Measurements from ENCODE around the gene FGG.

FGG gene

GRCh38 chr4:154612472-154613414, at the start of gene FGG:
Gene FGG (minus strand): TSS chr4:154612656. CDS start chr4:154612609, 47 bp downstream.
- peak; percentile 12 for DNase-seq (ENCODE audit: low read depth)
- TF ChIP-seq, protein P1, sequence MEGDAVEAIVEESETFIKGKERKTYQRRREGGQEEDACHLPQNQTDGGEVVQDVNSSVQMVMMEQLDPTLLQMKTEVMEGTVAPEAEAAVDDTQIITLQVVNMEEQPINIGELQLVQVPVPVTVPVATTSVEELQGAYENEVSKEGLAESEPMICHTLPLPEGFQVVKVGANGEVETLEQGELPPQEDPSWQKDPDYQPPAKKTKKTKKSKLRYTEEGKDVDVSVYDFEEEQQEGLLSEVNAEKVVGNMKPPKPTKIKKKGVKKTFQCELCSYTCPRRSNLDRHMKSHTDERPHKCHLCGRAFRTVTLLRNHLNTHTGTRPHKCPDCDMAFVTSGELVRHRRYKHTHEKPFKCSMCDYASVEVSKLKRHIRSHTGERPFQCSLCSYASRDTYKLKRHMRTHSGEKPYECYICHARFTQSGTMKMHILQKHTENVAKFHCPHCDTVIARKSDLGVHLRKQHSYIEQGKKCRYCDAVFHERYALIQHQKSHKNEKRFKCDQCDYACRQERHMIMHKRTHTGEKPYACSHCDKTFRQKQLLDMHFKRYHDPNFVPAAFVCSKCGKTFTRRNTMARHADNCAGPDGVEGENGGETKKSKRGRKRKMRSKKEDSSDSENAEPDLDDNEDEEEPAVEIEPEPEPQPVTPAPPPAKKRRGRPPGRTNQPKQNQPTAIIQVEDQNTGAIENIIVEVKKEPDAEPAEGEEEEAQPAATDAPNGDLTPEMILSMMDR (conservative IDR thresholded peaks at IDR 0.05; ENCODE audit: low read depth, low read length) = no peak

DNA sequence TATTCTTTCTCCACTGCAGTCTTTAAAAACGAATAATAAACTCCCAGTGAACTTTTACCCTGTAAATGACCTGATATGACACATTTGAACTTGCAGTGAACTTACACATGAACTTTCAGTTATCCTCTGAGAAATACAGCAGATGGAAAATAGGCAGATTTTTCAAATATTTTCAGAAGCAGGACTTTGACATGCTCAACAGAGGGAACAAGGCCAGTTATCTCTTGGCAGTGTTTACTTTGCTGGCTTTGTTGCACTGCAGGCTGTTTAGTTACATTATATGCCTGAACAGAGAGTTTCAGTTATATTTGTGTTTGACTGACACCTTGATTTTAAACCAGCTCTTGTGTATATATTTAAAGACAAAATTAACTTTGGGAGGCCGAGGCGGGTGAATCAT, 47.6 kb upstream of the FGG start:
- H3K4me3 ChIP-seq (ENCODE audit: low read depth, low read length) = no peak overlapping the region
- TF ChIP-seq, protein P1 (conservative IDR thresholded peaks at IDR 0.05; ENCODE audit: low read depth, low read length) = no peak
- peak; percentile 21 for DNase-seq (ENCODE audit: low read depth)

More at GRCh38 chr4:154612472-154613414, at the start of gene FGG:
- H3K4me3 ChIP-seq (ENCODE audit: low read depth, low read length) = no peak within 1 kb of the TSS

DNA sequence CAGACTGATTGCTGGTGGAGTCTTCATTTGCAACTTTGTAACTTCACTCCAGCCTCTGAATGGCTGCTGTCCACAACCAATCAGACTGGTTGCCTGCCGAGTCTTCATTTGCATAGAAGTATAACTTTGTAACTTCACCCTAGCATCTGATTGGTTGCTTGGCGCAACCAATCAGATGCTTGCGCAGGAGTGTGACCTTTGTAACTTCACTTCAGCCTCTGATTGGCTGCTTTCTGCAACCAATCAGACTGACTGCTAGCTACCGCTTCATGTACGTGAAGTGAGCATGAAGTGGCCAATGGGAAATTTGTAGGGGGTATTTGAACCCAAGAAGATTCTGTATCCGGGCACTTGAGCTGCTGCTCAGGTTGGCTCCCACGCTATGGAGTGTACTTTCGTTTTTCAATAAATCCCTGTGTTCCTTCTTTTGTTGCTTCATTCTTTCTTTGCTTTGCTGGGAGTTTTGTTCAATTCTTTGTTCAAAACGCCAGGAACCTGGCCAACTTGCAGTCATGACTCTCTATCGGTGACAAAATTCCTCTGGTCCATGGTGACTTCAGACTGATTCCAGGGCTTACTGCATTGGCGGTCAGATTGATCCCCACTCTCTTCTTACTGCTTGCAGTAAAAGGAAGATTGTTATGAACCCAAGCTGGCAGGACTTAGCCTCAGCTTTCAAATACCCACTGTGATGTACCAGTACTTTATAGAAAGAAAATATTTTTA, 46.4 kb upstream of the FGG start:
- TF ChIP-seq, protein P1 (conservative IDR thresholded peaks at IDR 0.05; ENCODE audit: low read depth, low read length) = no peak
- DNase-seq (ENCODE audit: low read depth) = no peak
- H3K4me3 ChIP-seq (ENCODE audit: low read depth, low read length) = no peak overlapping the region

- no peak for DNase-seq (ENCODE audit: low read depth)
- TF ChIP-seq, protein P1 (conservative IDR thresholded peaks at IDR 0.05; ENCODE audit: low read depth, low read length) = no peak
- no peak overlapping the region for H3K4me3 ChIP-seq (ENCODE audit: low read depth, low read length)
These were observed 31.0 kb upstream of the FGG start for GRCh38 chr4:154643493-154643892.

DNA sequence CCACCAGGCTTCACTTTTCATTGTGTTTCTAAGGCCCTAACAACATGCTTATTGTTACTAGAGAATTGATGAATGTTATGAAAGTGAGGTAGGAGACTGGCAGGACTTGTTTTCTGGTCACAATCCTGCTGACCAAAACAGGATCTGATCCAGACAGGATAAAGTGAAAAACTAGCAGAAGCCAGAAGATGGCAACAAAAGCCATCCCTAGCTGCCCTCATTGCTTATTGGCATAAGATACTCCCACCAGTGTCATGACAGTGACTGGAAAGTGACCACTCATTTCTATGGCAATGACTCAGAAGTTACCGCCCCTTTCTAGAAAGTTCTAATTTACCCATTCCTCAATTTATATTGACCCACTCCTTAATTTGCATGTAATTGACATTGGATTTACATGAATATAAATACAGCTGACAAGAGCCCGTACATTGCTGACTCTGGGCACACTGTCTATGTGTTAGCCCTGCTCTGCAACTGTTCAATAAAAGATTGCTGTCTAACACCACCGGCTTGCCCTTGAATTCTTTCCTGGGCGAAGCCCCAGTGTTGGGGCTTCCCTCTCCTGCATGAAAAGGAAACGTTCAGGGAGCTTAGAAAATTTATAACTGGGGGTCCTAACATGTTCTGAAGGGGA, 30.0 kb upstream of the FGG start:
- no peak for DNase-seq (ENCODE audit: low read depth)
- H3K4me3 ChIP-seq (ENCODE audit: low read depth, low read length) = no peak overlapping the region
- TF ChIP-seq, protein P1 (conservative IDR thresholded peaks at IDR 0.05; ENCODE audit: low read depth, low read length) = no peak

GRCh38 chr4:154640999-154641398, 28.5 kb upstream of the FGG start:
- no peak overlapping the region for H3K4me3 ChIP-seq (ENCODE audit: low read depth, low read length)
- TF ChIP-seq, protein P1 (conservative IDR thresholded peaks at IDR 0.05; ENCODE audit: low read depth, low read length) = no peak
- no peak for DNase-seq (ENCODE audit: low read depth)

All from choroid plexus epithelial cell (primary cell).